B cell (primary cell): ENCODE measurements around the gene P4HA3. TPM values are rescaled to one million over a fixed set of nuclear protein-coding genes. Genes with fewer than 3 reads are reported as not detected.

ENCODE experiments used
- ATAC-seq: fragments of 200-7000 bp; cut with Tn5 transposase; one replicate; pipeline ENCODE4 v1.10.0; 2021; ENCODE audit warnings: low read depth, mild to moderate bottlenecking, moderate number of reproducible peaks, moderate library complexity
- CTCF ChIA-PET: fragments of 350-600 bp; sonication (Branson Sonifier 250); formaldehyde crosslinking; loops from one replicate; lab custom pipeline; 2021; ENCODE audit warnings: antibody characterized with exemption, inconsistent platforms; lab: Charles Lee
- POLR2A ChIA-PET: fragments of 350-600 bp; sonication (Branson Sonifier 250); formaldehyde crosslinking; loops from one replicate; lab custom pipeline; 2021; ENCODE audit warnings: antibody characterized with exemption; lab: Charles Lee
- DNase-seq: peaks from one replicate; pipeline ENCODE4 v3.0.0; 2013
- H2AFZ ChIP-seq: 2 replicates; pipeline ENCODE4 v1.6.1; 2012; ENCODE audit warnings: mild to moderate bottlenecking, low read depth, low read length; ENCODE audit not compliant: insufficient read depth, poor library complexity, severe bottlenecking
- H3K27ac ChIP-seq, 2 donors: 1 replicate in 1 of 2; 2 replicates in 1 of 2; pipeline ENCODE4 v1.5.1; 2012 to 2013; ENCODE audit warnings: low read length in 2 of 2, mild to moderate bottlenecking in 2 of 2, moderate library complexity in 1 of 2
- H3K27me3 ChIP-seq, 4 experiments: fragments of 200-600 bp in 1 of 4; sonication (generic) in 1 of 4; replicated peaks in 1 of 4; 1 replicate in 2 of 4; 2 replicates in 2 of 4; pipeline versions ENCODE4 v1.6.1 to v1.7.0; 2013 to 2016; ENCODE audit warnings: low read length in 3 of 4, mild to moderate bottlenecking in 2 of 4, mixed read lengths in 1 of 4, moderate library complexity in 1 of 4; ENCODE audit not compliant: insufficient read depth in 4 of 4, control insufficient read depth in 3 of 4; ENCODE audit errors: control extremely low read depth in 1 of 4
- H3K36me3 ChIP-seq, 2 experiments: replicated peaks in 1 of 2; 1 replicate in 1 of 2; 2 replicates in 1 of 2; pipeline versions ENCODE4 v1.6.1 to v1.7.1; 2013; ENCODE audit warnings: low read length in 1 of 2; ENCODE audit not compliant: insufficient read depth in 2 of 2, control insufficient read depth in 1 of 2; ENCODE audit errors: control extremely low read depth in 1 of 2, extremely low read depth in 1 of 2
- H3K4me1 ChIP-seq, 2 donors: fragments of 200-600 bp in 1 of 2; sonication (generic) in 1 of 2; 1 replicate in 1 of 2; 2 replicates in 1 of 2; pipeline versions ENCODE4 v1.5.1 to v1.6.1; 2013 to 2017; ENCODE audit warnings: low read length in 2 of 2; ENCODE audit not compliant: control insufficient read depth in 2 of 2, insufficient read depth in 2 of 2
- H3K4me2 ChIP-seq: replicated peaks from 2 replicates; pipeline ENCODE3; 2012; ENCODE audit warnings: mild to moderate bottlenecking, low read depth, low read length; ENCODE audit not compliant: poor library complexity, severe bottlenecking
- H3K4me3 ChIP-seq, 5 experiments: fragments of 200-600 bp in 1 of 5; sonication (generic) in 1 of 5; 1 replicate in 3 of 5; 2 replicates in 2 of 5; pipeline versions ENCODE4 v1.5.1 to v1.7.0; 2011 to 2016; ENCODE audit warnings: low read length in 4 of 5, mild to moderate bottlenecking in 4 of 5, low read depth in 2 of 5, control low read depth in 1 of 5, moderate library complexity in 1 of 5; ENCODE audit not compliant: insufficient read depth in 1 of 5; ENCODE audit errors: control extremely low read depth in 1 of 5, extremely low read depth in 1 of 5
- H3K79me2 ChIP-seq: fragments of 200-600 bp; sonication (generic); one replicate; pipeline ENCODE4 v1.6.0; 2016; ENCODE audit warnings: low read length; ENCODE audit not compliant: control insufficient read depth, insufficient read depth
- H3K9ac ChIP-seq: fragments of 200-600 bp; sonication (generic); 2 replicates; pipeline ENCODE4 v1.6.1; 2017; ENCODE audit warnings: mild to moderate bottlenecking, low read length, moderate library complexity
- H3K9me3 ChIP-seq, 3 donors: one replicate each; pipeline versions ENCODE4 v1.6.1 to v1.7.1; 2013; ENCODE audit warnings: low read length in 2 of 3; ENCODE audit not compliant: control insufficient read depth in 2 of 3, insufficient read depth in 1 of 3; ENCODE audit errors: control extremely low read depth in 1 of 3
- H4K20me1 ChIP-seq: 2 replicates; pipeline ENCODE4 v1.6.0; 2012; ENCODE audit warnings: mild to moderate bottlenecking, low read length; ENCODE audit not compliant: insufficient read depth, control insufficient read depth, poor library complexity, severe bottlenecking
- H3K27ac Mint-ChIP-seq: one replicate; pipeline ENCODE4 v1.8.0; 2021; ENCODE audit warnings: mixed read lengths
- H3K27me3 Mint-ChIP-seq: one replicate; pipeline ENCODE4 v1.8.0; 2021; ENCODE audit warnings: mixed read lengths
- H3K4me1 Mint-ChIP-seq: one replicate; pipeline ENCODE4 v1.8.0; 2021; ENCODE audit warnings: mixed read lengths
- H3K4me3 Mint-ChIP-seq: one replicate; pipeline ENCODE4 v1.8.0; 2021; ENCODE audit warnings: mixed read lengths
- H3K9me3 Mint-ChIP-seq: one replicate; pipeline ENCODE4 v1.8.0; 2022; ENCODE audit warnings: mixed read lengths; ENCODE audit not compliant: insufficient read depth
- CTCF ChIP-seq: fragments of 200-600 bp; IDR thresholded peaks from one replicate; pipeline ENCODE4 v1.8.0; 2022; ENCODE audit warnings: antibody characterized with exemption, mild to moderate bottlenecking
- EZH2 ChIP-seq: IDR thresholded peaks from 2 replicates; pipeline ENCODE4 v1.6.1; 2012; ENCODE audit warnings: borderline replicate concordance, low read depth, mild to moderate bottlenecking, moderate library complexity, low read length; ENCODE audit not compliant: insufficient read depth, poor library complexity, severe bottlenecking
- WGBS: methylation state at CpG from one replicate; pipeline ENCODE4 v1.1.5; 2013; ENCODE audit warnings: missing lambda C conversion rate; ENCODE audit not compliant: insufficient coverage; 5-methylcytosine and 5-hydroxymethylcytosine counted together
- intact Hi-C: fragments of 100-400 bp; cut with micrococcal nuclease; formaldehyde crosslinking; loops from one replicate; pipeline ENCODE4 v1.10.0; 2022
- polyA plus RNA-seq: library from polyadenylated mRNA; depleted of rRNA; stranded (reverse); fragments of >200 nt; gene quantifications from 2 replicates; pipeline ENCODE4 v1.2.3, GENCODE V29; 2012
- total RNA-seq, 2 donors: library from RNA; stranded (reverse); fragments of 120-200 nt in 1 of 2; gene quantifications; 1 replicate in 1 of 2; 2 replicates in 1 of 2; pipeline versions ENCODE4 v1.2.3 to v1.2.4, GENCODE V29; 2013 to 2022

The P4HA3 gene
- total and polyA plus RNA-seq, 2 donors (not counting 1 experiment from before 2014, with no cell fraction given): not detected

GRCh38 chr11:74280494-74280893 lies 30.9 kb downstream of the P4HA3 start:
- no peak overlapping the region for H3K27ac ChIP-seq
- no peaks in the 10 kb centered on the region for H3K79me2 ChIP-seq
- peaks cover 0 to 8% (median 4%) of the 10 kb centered on the region in 4 experiments for H3K27me3 ChIP-seq
- DNase-seq (no peak), ATAC-seq (no peak)
- H4K20me1 ChIP-seq: no peaks in the 10 kb centered on the region
- TF ChIP-seq CTCF: no peak
- no peak for TF ChIP-seq EZH2
- Mint-ChIP-seq H3K27ac (no peak overlapping the region), H3K27me3 (peaks cover 25% of the 10 kb centered on the region), H3K4me3 (no peak overlapping the region), H3K4me1 (no peaks in the 10 kb centered on the region), H3K9me3 (no peaks in the 10 kb centered on the region)
- intact Hi-C loops: no loop called here
- no peaks in the 10 kb centered on the region for H3K36me3 ChIP-seq
- no peak overlapping the region for H3K4me2 ChIP-seq
- CTCF ChIA-PET: no interaction called here
- no peak overlapping the region for H2AFZ ChIP-seq
- POLR2A ChIA-PET: no interaction called here
- no peak overlapping the region for H3K9ac ChIP-seq
- no peak overlapping the region for H3K4me3 ChIP-seq
- no peaks in the 10 kb centered on the region for H3K9me3 ChIP-seq
- H3K4me1 ChIP-seq: no peaks in the 10 kb centered on the region

GRCh38 chr11:74279256-74279655 lies 32.2 kb downstream of the P4HA3 start:
- Mint-ChIP-seq H3K9me3 (no peaks in the 10 kb centered on the region), H3K4me1 (no peaks in the 10 kb centered on the region), H3K4me3 (no peak overlapping the region), H3K27me3 (peaks cover 20% of the 10 kb centered on the region), H3K27ac (no peak overlapping the region)
- CTCF ChIA-PET: no interaction called here
- Histone ChIP-seq H3K4me3 (no peak overlapping the region), H3K9me3 (no peaks in the 10 kb centered on the region), H3K27ac (no peak overlapping the region), H2AFZ (no peak overlapping the region), H3K9ac (no peak overlapping the region), H4K20me1 (no peaks in the 10 kb centered on the region), H3K4me2 (no peak overlapping the region), H3K36me3 (no peaks in the 10 kb centered on the region), H3K27me3 (peaks cover 0 to 8% (median 4%) of the 10 kb centered on the region in 4 experiments), H3K4me1 (no peaks in the 10 kb centered on the region), H3K79me2 (no peaks in the 10 kb centered on the region)
- ATAC-seq: no peak
- 96% methylated on average over 3 of the region's 5 CpGs for WGBS
- POLR2A ChIA-PET: no interaction called here
- TF ChIP-seq EZH2: no peak
- no peak for TF ChIP-seq CTCF
- intact Hi-C loops: no loop called here
- DNase-seq: no peak
